ENCODE data around the gene CLDN9. TPM values are rescaled to one million over a fixed set of nuclear protein-coding genes. Genes with fewer than 3 reads are reported as not detected.

CLDN9 gene
- total RNA-seq, 1 donor from 2014 or later, result 0.48 TPM

DNA sequence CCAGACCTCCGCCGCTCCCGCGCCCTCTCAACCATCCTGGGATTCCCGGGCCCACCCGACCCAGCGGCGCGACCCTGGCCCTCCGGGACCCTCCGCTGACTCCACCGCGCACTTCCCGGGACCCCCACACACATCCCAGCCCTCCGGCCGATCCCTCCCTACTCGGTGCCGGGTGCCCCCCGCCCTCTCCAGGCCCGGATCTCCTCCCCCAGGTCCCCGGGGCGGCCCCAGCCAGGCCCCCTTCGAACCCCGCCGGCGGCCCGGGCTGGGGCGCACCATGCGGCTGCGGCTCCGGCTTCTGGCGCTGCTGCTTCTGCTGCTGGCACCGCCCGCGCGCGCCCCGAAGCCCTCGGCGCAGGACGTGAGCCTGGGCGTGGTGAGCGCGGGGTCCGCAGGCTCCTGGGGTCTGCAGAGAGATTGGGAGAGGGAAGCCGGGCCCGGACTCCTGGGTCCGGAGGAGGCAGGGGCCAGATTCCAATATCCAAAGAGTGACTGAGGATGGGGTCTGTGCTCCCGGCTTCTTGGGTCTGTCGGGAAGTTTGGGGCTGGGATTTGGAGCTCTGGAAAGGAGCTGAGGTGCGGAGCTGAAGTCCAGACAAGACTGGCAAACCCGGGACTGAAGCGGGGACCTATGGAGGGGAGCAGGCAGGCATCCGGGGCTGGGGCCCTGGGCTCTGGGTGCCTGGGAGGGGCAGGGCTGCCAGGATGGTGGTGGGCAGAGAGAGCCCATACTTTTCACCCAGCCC lies 34.1 kb downstream of the CLDN9 start:
- Histone ChIP-seq H3K9ac (ENCODE audit: low read length) (no peak overlapping the region), H3K4me1 (ENCODE audit: insufficient read depth, low read length) (peaks cover 8% of the 10 kb centered on the region), H2AFZ (ENCODE audit: low read depth, low read length) (no peak overlapping the region), H3K27me3 (ENCODE audit: insufficient read depth, low read length) (peaks cover 20% of the 10 kb centered on the region), H3K79me2 (ENCODE audit: insufficient read depth, low read length) (no peaks in the 10 kb centered on the region), H4K20me1 (ENCODE audit: insufficient read depth, low read length) (no peaks in the 10 kb centered on the region), H3K27ac (ENCODE audit: low read depth, low read length) (no peak overlapping the region), H3K9me3 (ENCODE audit: insufficient read depth, low read depth, low read length) (no peaks in the 10 kb centered on the region), H3K4me3 (ENCODE audit: insufficient read depth, low read depth, low read length) (no peak overlapping the region), H3K4me2 (ENCODE audit: low read length) (peak overlapping the region; percentile 84), H3K36me3 (ENCODE audit: insufficient read depth, low read length) (no peaks in the 10 kb centered on the region)
- Mint-ChIP-seq H3K36me3 (ENCODE audit: low read depth, unreplicated experiment) (no peaks in the 10 kb centered on the region), H3K4me3 (ENCODE audit: unreplicated experiment) (peak overlapping the region; percentile 50), H3K4me1 (ENCODE audit: low read depth, unreplicated experiment) (no peaks in the 10 kb centered on the region), H3K27me3 (ENCODE audit: low read depth, unreplicated experiment) (peaks cover 37% of the 10 kb centered on the region), H3K27ac (ENCODE audit: unreplicated experiment) (no peak overlapping the region), H3K9me3 (ENCODE audit: unreplicated experiment) (no peaks in the 10 kb centered on the region)
- DNase-seq (ENCODE audit: low read depth), result no peak
- FAIRE-seq, result no peak
- TF ChIP-seq, protein P1, sequence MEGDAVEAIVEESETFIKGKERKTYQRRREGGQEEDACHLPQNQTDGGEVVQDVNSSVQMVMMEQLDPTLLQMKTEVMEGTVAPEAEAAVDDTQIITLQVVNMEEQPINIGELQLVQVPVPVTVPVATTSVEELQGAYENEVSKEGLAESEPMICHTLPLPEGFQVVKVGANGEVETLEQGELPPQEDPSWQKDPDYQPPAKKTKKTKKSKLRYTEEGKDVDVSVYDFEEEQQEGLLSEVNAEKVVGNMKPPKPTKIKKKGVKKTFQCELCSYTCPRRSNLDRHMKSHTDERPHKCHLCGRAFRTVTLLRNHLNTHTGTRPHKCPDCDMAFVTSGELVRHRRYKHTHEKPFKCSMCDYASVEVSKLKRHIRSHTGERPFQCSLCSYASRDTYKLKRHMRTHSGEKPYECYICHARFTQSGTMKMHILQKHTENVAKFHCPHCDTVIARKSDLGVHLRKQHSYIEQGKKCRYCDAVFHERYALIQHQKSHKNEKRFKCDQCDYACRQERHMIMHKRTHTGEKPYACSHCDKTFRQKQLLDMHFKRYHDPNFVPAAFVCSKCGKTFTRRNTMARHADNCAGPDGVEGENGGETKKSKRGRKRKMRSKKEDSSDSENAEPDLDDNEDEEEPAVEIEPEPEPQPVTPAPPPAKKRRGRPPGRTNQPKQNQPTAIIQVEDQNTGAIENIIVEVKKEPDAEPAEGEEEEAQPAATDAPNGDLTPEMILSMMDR (IDR thresholded peaks at IDR 0.05; ENCODE audit: insufficient read depth, low read depth, low read length), result no peak
- TF ChIP-seq EZH2 (IDR thresholded peaks at IDR 0.05; ENCODE audit: insufficient read depth, low read length), result peak; percentile 93

DNA sequence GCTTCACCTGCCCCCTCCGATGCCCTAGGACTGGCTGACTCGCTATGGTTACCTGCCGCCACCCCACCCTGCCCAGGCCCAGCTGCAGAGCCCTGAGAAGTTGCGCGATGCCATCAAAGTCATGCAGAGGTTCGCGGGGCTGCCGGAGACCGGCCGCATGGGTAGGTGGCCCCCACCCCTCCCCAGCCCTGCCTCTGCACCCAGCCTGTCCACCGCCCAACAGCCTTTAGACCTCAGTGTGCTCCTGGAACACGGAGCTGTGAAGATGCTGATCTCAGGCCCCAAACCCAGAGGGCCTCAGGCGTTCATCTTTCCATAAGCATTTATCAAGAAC lies 34.6 kb downstream of the CLDN9 start:
- Histone ChIP-seq H3K79me2 (ENCODE audit: insufficient read depth, low read length) (no peaks in the 10 kb centered on the region), H2AFZ (ENCODE audit: low read depth, low read length) (no peak overlapping the region), H4K20me1 (ENCODE audit: insufficient read depth, low read length) (no peaks in the 10 kb centered on the region), H3K9me3 (ENCODE audit: insufficient read depth, low read depth, low read length) (no peaks in the 10 kb centered on the region), H3K4me3 (ENCODE audit: insufficient read depth, low read depth, low read length) (no peak overlapping the region), H3K36me3 (ENCODE audit: insufficient read depth, low read length) (no peaks in the 10 kb centered on the region), H3K27ac (ENCODE audit: low read depth, low read length) (no peak overlapping the region), H3K4me1 (ENCODE audit: insufficient read depth, low read length) (peaks cover 8% of the 10 kb centered on the region), H3K9ac (ENCODE audit: low read length) (no peak overlapping the region), H3K4me2 (ENCODE audit: low read length) (no peak overlapping the region), H3K27me3 (ENCODE audit: insufficient read depth, low read length) (peaks cover 20% of the 10 kb centered on the region)
- Mint-ChIP-seq H3K36me3 (ENCODE audit: low read depth, unreplicated experiment) (no peaks in the 10 kb centered on the region), H3K9me3 (ENCODE audit: unreplicated experiment) (no peaks in the 10 kb centered on the region), H3K4me1 (ENCODE audit: low read depth, unreplicated experiment) (no peaks in the 10 kb centered on the region), H3K27ac (ENCODE audit: unreplicated experiment) (no peak overlapping the region), H3K4me3 (ENCODE audit: unreplicated experiment) (peak overlapping the region; percentile 54), H3K27me3 (ENCODE audit: low read depth, unreplicated experiment) (peaks cover 39% of the 10 kb centered on the region)
- FAIRE-seq (no peak), DNase-seq (ENCODE audit: low read depth) (no peak)
- no peak for TF ChIP-seq EZH2 (IDR thresholded peaks at IDR 0.05; ENCODE audit: insufficient read depth, low read length)
- TF ChIP-seq, protein P1 (IDR thresholded peaks at IDR 0.05; ENCODE audit: insufficient read depth, low read depth, low read length), result no peak

DNA sequence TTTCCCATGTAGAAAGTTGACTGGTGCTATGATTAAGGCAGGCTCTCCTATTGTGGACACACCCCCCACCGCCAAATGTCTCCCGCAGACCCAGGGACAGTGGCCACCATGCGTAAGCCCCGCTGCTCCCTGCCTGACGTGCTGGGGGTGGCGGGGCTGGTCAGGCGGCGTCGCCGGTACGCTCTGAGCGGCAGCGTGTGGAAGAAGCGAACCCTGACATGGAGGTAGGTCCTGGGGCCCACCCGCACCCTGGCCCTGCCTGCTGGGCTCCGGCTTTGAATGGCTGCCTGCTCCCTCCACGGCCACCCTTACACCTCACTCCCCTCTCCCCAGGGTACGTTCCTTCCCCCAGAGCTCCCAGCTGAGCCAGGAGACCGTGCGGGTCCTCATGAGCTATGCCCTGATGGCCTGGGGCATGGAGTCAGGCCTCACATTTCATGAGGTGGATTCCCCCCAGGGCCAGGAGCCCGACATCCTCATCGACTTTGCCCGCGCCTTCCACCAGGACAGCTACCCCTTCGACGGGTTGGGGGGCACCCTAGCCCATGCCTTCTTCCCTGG lies 37.3 kb downstream of the CLDN9 start:
- no peaks in the 10 kb centered on the region for H3K9me3 ChIP-seq (ENCODE audit: insufficient read depth, low read depth, low read length)

More for the DNA sequence above, 37.3 kb downstream of the CLDN9 start:
- Histone ChIP-seq H3K4me2 (ENCODE audit: low read length) (no peak overlapping the region), H3K9ac (ENCODE audit: low read length) (no peak overlapping the region), H3K27me3 (ENCODE audit: insufficient read depth, low read length) (peaks cover 20% of the 10 kb centered on the region), H3K27ac (ENCODE audit: low read depth, low read length) (no peak overlapping the region), H3K4me3 (ENCODE audit: insufficient read depth, low read depth, low read length) (no peak overlapping the region), H3K79me2 (ENCODE audit: insufficient read depth, low read length) (no peaks in the 10 kb centered on the region), H3K4me1 (ENCODE audit: insufficient read depth, low read length) (peaks cover 8% of the 10 kb centered on the region), H2AFZ (ENCODE audit: low read depth, low read length) (no peak overlapping the region), H3K36me3 (ENCODE audit: insufficient read depth, low read length) (no peaks in the 10 kb centered on the region), H4K20me1 (ENCODE audit: insufficient read depth, low read length) (peaks cover 3% of the 10 kb centered on the region)
- Mint-ChIP-seq H3K27me3 (ENCODE audit: low read depth, unreplicated experiment) (peaks cover 30% of the 10 kb centered on the region), H3K36me3 (ENCODE audit: low read depth, unreplicated experiment) (peaks cover 2% of the 10 kb centered on the region), H3K9me3 (ENCODE audit: unreplicated experiment) (peaks cover 3% of the 10 kb centered on the region), H3K27ac (ENCODE audit: unreplicated experiment) (no peak overlapping the region), H3K4me1 (ENCODE audit: low read depth, unreplicated experiment) (no peaks in the 10 kb centered on the region), H3K4me3 (ENCODE audit: unreplicated experiment) (no peak overlapping the region)
- no peak for DNase-seq (ENCODE audit: low read depth)
- TF ChIP-seq, protein P1 (IDR thresholded peaks at IDR 0.05; ENCODE audit: insufficient read depth, low read depth, low read length), result no peak
- TF ChIP-seq EZH2 (IDR thresholded peaks at IDR 0.05; ENCODE audit: insufficient read depth, low read length), result no peak
- FAIRE-seq, result no peak

Data from astrocyte (in vitro differentiated cells and primary cell).